Measurements from ENCODE around the gene SESTD1. TPM values are rescaled to one million over a fixed set of nuclear protein-coding genes. Genes with fewer than 3 reads are reported as not detected.
A peak's percentile ranks its signal among the peaks of the same experiment; 100 is the strongest.

Gene SESTD1
- total RNA-seq, 6 experiments from 2014 or later: 19.7 to 26.6 (median 24.3) TPM

- Mint-ChIP-seq H3K9me3 (no peaks in the 10 kb centered on the region), H3K36me3 (ENCODE audit: low read depth) (no peaks in the 10 kb centered on the region), H3K4me3 (peak overlapping the region; percentile 90), H3K27me3 (ENCODE audit: insufficient read depth) (peaks cover 2% of the 10 kb centered on the region), H3K27ac (peak overlapping the region; percentile 94), H3K4me1 (ENCODE audit: low read depth) (peaks cover 66% of the 10 kb centered on the region)
- DNase-seq: peak; percentile 57
- TF ChIP-seq CTCF (IDR thresholded peaks at IDR 0.05): no peak
Measured at GRCh38 chr2:179265082-179265510, 464 bp upstream of the SESTD1 start.

- Mint-ChIP-seq H3K4me3 (peak overlapping the region; percentile 94), H3K36me3 (ENCODE audit: low read depth) (no peaks in the 10 kb centered on the region), H3K27me3 (ENCODE audit: insufficient read depth) (peaks cover 2% of the 10 kb centered on the region), H3K9me3 (no peaks in the 10 kb centered on the region), H3K27ac (peak overlapping the region; percentile 89), H3K4me1 (ENCODE audit: low read depth) (peaks cover 58% of the 10 kb centered on the region)
- TF ChIP-seq CTCF (IDR thresholded peaks at IDR 0.05): no peak
- peak; percentile 41 for DNase-seq
Measured at GRCh38 chr2:179263446-179264367, 925 bp downstream of the SESTD1 start.

DNA sequence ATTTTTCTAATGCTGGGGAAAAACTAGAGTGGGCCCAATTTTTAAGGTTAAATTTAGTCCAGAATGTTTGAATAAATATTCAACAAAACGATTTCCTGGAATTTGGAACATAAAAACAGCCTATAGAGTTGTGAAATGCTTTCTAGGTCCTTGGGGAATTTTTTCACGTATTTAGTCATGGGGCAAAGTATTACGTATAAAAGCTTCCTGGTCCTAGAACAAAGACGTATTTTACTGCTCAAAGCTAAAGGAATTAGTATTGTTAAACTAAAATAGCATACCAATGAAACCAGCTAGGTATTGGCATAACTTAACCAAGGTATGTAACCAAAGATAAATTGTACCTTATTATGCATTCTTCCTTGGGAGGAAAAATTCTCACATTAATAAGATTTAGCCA is 1.6 kb downstream of the SESTD1 start:
- no peaks in the 10 kb centered on the region for H3K36me3 Mint-ChIP-seq (ENCODE audit: low read depth)
- TF ChIP-seq CTCF (IDR thresholded peaks at IDR 0.05): no peak
- no peak for DNase-seq

DNA sequence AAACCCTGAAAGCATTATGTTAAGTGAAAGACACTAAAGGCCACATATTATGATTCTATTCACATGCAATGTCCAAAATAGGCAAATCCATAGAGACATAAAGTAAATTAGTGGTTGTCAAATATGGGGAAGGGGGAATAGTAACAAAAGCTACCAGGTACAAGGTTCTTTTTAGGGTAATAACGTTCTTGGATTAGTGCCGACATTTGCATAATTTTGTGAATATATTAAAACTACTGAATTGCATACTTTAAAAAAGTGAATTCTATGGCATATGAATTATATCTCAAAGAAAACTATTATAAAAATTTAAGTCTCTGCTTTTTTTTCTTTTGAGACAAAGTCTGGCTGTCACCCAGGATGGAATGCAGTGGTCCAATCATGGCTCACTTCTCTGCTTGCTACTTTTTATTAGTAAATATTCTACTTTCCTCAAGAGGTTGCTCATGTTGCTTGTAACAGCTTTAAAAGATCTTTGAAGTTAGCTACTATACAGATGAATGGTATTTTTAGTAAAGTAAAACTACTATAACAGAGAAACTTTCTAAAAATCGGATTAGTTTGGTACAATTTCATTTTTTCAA is 2.5 kb downstream of the SESTD1 start:
- TF ChIP-seq CTCF (IDR thresholded peaks at IDR 0.05): no peak
- Mint-ChIP-seq H3K36me3 (ENCODE audit: low read depth) (no peaks in the 10 kb centered on the region), H3K27ac (no peak overlapping the region), H3K9me3 (no peaks in the 10 kb centered on the region), H3K4me3 (no peak overlapping the region), H3K4me1 (ENCODE audit: low read depth) (peaks cover 48% of the 10 kb centered on the region), H3K27me3 (ENCODE audit: insufficient read depth) (peaks cover 2% of the 10 kb centered on the region)
- no peak for DNase-seq

More for the DNA sequence above, 1.6 kb downstream of the SESTD1 start:
- H3K27ac Mint-ChIP-seq: peak overlapping the region; percentile 89
- H3K9me3 Mint-ChIP-seq: no peaks in the 10 kb centered on the region
- H3K4me3 Mint-ChIP-seq: peak overlapping the region; percentile 94
- peaks cover 2% of the 10 kb centered on the region for H3K27me3 Mint-ChIP-seq (ENCODE audit: insufficient read depth)
- H3K4me1 Mint-ChIP-seq (ENCODE audit: low read depth): peaks cover 51% of the 10 kb centered on the region

- peak; percentile 68 for TF ChIP-seq CTCF (IDR thresholded peaks at IDR 0.05)
- H3K4me1 Mint-ChIP-seq (ENCODE audit: low read depth): peaks cover 44% of the 10 kb centered on the region
- DNase-seq: no peak
- no peaks in the 10 kb centered on the region for H3K9me3 Mint-ChIP-seq
- peaks cover 2% of the 10 kb centered on the region for H3K27me3 Mint-ChIP-seq (ENCODE audit: insufficient read depth)
- H3K36me3 Mint-ChIP-seq (ENCODE audit: low read depth): peaks cover 1% of the 10 kb centered on the region
- no peak overlapping the region for H3K27ac Mint-ChIP-seq
- no peak overlapping the region for H3K4me3 Mint-ChIP-seq
Measured at GRCh38 chr2:179261151-179261825, 3.3 kb downstream of the SESTD1 start.
